Cerebellar cortex (tissue), 1 donor: ENCODE results near the gene TBX5.

Experiments
- DNase-seq: peaks from one replicate; pipeline ENCODE4 v3.0.0-alpha.2; 2015; ENCODE audit warnings: low spot score

The TBX5 gene

GRCh38 chr12:114406316-114406983, 506 bp upstream of the TBX5 start:
- no peak for DNase-seq

GRCh38 chr12:114404926-114405518, 922 bp downstream of the TBX5 start:
- DNase-seq: no peak

GRCh38 chr12:114404083-114404925, 1.6 kb downstream of the TBX5 start:
- DNase-seq: no peak

GRCh38 chr12:114403690-114404066, 2.3 kb downstream of the TBX5 start:
- no peak for DNase-seq

- DNase-seq: no peak
Observed at GRCh38 chr12:114403011-114403689, 2.8 kb downstream of the TBX5 start.

GRCh38 chr12:114402084-114402717, 3.7 kb downstream of the TBX5 start:
- DNase-seq: no peak

- no peak for DNase-seq
Observed at GRCh38 chr12:114401328-114402083, 4.4 kb downstream of the TBX5 start.

GRCh38 chr12:114400925-114401324, 5.0 kb downstream of the TBX5 start:
- no peak for DNase-seq

- no peak for DNase-seq
Observed at GRCh38 chr12:114400361-114400811, 5.6 kb downstream of the TBX5 start.

- no peak for DNase-seq
Observed at GRCh38 chr12:114399664-114400211, 6.2 kb downstream of the TBX5 start.

GRCh38 chr12:114397978-114398881, 7.7 kb downstream of the TBX5 start:
- DNase-seq: no peak

GRCh38 chr12:114396869-114397719, 8.8 kb downstream of the TBX5 start:
- no peak for DNase-seq

- DNase-seq: no peak
Observed at GRCh38 chr12:114396153-114396868, 9.6 kb downstream of the TBX5 start.

GRCh38 chr12:114395755-114396152, 10.2 kb downstream of the TBX5 start:
- no peak for DNase-seq

GRCh38 chr12:114395233-114395632, 10.7 kb downstream of the TBX5 start:
- DNase-seq: no peak

GRCh38 chr12:114393569-114393968, 12.4 kb downstream of the TBX5 start:
- DNase-seq: no peak

- no peak for DNase-seq
Observed at GRCh38 chr12:114392909-114393308, 13.0 kb downstream of the TBX5 start.

- no peak for DNase-seq
Observed at GRCh38 chr12:114391088-114391487, 14.9 kb downstream of the TBX5 start.
